GM18517 (cell line): ENCODE measurements around the gene HDAC1.
A peak's percentile ranks its signal among the peaks of the same experiment; 100 is the strongest.

Experiments
- ATAC-seq: cut with Tn5 transposase; IDR thresholded peaks from one replicate; pipeline ENCODE4 v1.9.1; 2021; ENCODE audit warnings: mild to moderate bottlenecking, moderate library complexity; ENCODE audit not compliant: unreplicated experiment

Gene HDAC1

DNA sequence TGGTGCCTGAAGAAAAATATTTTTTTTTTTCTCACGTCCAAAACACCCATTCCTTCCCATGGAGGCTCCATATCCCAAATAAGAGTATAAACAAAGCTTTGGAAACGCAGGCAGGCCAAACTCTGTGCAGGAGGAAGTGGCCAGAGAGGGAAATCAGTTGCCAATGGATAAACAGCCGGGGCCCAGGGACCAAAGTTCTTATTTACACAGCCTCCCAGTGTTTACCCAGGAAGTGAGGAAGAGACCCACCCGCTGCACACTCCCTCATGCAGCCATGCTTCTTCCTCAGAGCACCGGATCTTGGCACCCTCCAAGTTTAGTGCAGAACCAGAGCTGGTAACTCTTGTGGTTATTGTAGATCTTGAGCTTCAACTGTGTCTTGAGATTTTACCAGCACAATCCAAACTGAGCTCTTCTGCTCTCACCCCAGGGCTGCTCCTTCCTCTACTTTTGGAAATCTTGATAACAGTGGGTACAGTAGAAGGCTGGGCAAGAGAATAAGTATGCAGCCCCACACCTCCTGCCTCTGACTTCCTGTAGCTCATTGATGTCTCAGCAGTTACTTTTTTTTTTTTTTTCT lies 29.9 kb downstream of the HDAC1 start:
- no peak for ATAC-seq

- no peak for ATAC-seq
Observed at GRCh38 chr1:32327204-32327603, 35.3 kb downstream of the HDAC1 start.

DNA sequence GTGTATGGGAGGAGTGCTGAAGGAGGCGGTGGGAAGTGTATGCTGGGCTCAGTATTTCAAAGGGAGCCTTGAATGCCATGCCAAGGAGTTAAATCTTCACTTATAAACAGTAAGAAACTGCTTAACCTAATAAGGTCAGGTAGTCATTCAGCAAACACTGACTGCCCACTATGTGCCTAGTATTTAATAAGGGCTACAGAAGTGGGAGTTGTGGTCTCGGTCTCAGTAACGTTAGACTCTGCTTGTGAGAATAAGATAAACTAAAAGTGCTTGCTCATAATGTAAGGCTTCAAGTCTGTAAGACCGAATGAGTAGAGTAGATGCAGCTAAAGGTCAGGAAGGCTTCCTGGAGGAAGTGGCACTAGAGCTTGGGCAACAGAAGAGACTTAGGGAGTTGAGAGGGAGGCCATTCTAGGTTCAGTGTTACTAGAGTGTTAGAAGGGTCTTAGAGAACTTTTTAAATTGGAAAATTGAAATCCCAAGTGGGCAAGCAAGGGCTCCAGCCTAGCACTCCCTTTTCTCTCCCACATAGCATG lies 38.1 kb downstream of the HDAC1 start:
- no peak for ATAC-seq

DNA sequence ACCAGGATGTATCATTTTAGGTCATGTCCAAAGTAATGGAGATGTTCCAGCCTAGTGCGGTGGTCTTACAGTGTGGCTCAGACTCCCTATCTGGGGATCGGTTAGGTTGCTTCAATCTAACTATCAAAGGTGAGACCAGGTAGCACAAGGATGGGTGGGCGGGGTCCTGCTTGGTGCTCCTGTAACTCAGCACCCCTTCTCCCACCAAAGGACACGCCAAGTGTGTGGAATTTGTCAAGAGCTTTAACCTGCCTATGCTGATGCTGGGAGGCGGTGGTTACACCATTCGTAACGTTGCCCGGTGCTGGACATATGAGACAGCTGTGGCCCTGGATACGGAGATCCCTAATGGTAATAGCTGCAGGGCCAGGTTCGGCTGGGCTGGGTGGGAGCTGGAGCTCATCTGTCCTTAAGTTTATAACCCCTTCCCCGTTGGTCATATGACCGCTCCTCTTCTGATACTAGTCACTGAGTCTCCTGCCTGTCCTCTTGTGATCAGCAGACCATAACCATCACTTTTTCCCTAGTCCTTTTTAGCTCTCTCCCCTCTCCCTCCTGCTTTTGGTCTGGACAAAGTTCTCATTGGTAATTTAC lies 38.8 kb downstream of the HDAC1 start:
- ATAC-seq = no peak

DNA sequence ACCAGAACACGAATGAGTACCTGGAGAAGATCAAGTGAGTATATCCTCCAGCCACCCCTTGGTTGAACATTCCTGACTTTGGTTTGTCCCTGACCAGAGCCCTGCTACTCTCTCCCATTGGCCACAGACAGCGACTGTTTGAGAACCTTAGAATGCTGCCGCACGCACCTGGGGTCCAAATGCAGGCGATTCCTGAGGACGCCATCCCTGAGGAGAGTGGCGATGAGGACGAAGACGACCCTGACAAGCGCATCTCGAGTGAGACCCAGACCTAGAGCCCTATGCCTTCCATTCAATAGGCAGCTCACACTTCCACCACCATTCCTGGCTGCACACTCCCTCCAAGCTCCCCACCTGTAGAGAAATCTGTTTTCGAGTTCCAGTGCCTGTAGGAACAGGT lies 39.7 kb downstream of the HDAC1 start:
- ATAC-seq = no peak

DNA sequence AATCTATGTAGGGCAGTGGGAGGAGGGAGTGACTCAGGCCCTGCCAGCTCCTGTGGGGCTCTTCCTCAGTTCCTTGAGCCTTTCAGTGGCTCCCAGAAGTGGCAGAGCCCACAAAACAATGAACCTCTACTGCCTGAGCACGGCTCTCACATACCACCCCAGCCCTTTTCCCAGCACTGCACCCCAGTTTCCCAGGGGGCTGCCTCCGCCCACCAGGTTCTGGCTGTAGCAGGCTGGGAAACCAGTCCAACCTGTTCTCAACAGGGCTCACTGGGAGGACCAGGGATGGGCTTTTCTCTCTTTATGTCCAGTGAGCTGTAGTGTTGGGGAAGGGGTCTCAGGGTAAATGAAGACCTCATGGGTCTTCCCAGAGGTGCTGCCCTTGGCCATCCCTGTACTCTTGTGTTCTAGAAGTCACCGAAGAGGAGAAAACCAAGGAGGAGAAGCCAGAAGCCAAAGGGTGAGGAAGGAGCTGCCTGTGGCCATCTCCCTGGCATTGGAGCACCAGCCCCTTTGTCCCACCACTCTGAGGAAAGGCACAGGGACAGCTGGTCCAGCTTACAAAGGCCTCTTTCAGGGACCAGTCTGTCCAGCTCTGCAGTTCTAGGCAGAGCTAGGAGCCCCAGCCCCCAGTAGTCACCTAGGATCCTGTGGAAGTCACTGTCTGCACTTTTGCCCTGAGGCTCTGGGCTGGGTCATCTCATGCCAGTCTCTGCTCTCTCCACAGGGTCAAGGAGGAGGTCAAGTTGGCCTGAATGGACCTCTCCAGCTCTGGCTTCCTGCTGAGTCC lies 40.6 kb downstream of the HDAC1 start:
- ATAC-seq = no peak

DNA sequence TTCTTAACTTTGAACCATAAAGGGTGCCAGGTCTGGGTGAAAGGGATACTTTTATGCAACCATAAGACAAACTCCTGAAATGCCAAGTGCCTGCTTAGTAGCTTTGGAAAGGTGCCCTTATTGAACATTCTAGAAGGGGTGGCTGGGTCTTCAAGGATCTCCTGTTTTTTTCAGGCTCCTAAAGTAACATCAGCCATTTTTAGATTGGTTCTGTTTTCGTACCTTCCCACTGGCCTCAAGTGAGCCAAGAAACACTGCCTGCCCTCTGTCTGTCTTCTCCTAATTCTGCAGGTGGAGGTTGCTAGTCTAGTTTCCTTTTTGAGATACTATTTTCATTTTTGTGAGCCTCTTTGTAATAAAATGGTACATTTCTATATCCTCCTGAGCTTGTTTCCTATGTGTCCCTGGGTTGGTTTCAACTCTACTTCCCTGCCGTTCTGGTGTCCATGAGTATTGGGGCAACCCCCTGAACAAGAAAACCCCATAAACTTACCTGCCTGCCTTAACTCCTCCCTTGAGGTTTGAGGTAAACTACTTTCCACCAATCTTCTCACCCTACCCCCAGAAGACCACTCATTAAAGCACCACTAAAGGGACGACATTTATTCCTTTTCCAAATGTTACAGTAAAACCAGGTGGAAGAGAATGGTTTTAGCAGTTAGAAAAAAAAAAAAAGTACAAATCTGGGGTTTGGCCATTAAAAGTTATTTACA lies 41.5 kb downstream of the HDAC1 start:
- ATAC-seq = no peak

- no peak for ATAC-seq
Observed at GRCh38 chr1:32334274-32334861, 42.5 kb downstream of the HDAC1 start.

- ATAC-seq = no peak
Observed at GRCh38 chr1:32334864-32335534, 43.1 kb downstream of the HDAC1 start.

DNA sequence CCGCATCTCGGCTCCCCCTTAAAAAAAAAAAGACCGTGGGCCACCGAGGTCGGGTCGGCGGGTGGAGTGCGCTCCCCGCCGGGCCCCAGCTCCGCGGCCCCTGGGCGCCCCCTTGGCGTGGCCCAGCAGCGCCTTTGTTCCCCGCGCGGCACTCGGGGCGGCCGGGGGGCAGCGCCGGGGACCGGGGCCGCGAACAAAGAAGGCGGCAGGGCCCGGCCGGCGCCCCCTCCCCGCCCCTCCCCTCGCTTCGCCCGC lies 43.6 kb downstream of the HDAC1 start:
- ATAC-seq = no peak

- ATAC-seq = peak; percentile 38
Observed at GRCh38 chr1:32335790-32336590, 44.1 kb downstream of the HDAC1 start, which contains the start of gene MARCKSL1. TSS of gene MARCKSL1 (minus strand) at chr1:32336233. CDS start at chr1:32336033, 200 bp downstream.

DNA sequence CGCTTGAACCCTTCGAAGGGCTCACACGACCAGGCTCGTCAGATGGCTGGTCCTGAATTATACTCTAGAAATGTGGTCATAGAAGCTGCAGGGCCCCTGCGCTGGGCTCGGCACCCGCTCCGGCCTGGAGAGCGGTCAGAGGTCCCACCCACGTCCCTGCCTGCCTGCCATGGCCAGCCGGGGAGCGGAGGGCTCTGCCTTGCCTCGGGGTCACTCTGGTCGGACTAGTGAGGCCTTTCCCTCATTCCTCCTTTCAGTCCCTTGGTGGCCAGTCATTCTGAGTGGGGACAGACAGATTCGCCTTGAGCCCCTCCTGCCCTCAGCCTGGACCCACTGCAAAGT lies 44.7 kb downstream of the HDAC1 start:
- no peak for ATAC-seq

- no peak for ATAC-seq
Observed at GRCh38 chr1:32336963-32337675, 45.2 kb downstream of the HDAC1 start.

DNA sequence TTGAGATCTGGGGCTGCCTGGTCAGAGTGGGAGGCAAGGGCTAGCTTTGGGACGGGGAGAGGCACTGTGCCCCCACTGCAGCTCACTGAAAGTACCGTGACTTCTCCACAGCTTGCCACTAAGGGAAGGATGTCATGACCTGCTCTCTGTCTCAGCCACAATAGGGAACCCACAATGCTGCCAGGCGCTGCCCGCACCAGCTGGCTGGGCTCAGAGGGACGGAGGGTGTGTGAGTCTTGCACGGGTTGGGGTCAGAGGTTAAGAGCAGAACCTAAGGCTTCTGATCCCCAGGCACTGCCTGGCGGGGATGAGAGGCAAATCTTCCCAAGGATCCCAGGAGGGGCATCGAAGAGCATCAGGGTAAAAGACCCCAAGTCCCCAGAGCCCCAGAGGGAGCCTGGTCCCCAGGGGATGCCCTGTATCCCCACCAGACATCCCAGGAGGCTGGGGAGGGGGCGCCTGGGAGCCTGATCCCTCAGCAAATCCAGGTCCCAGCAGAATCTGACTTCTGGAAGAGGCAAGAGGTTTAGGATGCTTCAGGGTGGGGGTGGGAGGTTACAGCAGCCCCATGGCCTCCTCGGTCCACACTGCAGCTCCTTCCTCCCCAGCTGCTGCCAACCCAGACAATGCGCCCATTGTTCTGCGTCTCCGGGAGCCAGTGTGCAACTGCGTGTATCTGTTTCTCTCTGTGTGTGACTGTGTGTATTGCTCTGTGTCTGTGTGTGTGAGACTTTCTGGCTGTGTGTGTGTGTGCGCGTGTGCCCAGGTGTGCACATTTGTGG lies 46.2 kb downstream of the HDAC1 start:
- no peak for ATAC-seq

DNA sequence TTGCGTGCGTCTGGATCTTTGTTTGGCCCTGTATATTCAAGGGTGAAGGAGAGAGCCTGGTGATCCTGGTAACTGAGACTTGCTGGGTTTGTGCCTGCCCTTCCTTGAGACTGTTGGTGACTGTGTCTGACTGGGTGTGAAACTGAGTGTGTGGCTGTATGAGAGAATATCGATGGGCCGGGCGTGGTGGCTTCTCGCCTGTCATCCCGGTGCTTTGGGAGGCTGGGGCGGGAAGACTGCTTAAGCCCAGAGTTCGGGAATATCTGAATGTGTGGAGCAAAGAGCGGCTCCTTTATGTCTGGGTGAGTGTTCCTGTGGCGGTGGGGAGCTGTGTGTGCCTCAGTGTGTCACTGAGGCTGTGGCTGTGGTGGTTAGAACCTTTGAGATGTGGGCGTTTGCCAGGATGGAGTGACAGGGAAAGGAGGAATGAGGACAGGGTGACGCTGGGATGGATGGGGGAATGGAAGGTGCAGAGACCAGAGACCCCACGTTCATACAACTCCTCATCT lies 46.8 kb downstream of the HDAC1 start:
- ATAC-seq = no peak

DNA sequence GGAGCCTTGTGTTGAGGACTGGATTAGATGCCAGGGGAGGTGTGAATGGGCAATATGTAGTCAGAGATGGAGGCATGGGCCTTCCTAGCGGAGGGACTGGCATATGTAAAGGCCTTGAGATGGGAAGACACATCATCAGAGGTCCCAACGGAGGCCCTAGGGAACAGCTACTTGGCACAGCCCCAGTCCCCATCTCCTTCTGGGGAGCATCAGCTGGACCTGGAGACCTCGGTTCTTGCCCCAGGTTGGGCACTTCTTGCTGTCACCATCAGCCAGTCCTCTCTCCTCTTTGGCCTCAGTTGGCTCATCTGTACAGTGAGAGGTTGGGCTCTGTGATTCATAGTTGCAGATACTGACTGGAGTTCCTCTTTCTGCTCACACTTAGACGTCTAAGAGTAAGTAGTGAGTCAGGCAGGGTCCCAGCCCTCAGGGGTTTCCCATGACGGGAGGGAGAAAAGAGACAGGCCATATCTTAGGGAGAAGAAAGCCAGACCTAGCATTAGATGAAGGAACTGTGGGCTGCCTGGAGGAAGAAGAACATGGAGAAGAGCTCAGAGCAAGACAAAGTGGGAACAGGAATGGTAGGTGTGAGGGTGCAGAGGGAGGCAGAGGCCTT lies 47.6 kb downstream of the HDAC1 start:
- ATAC-seq = no peak

DNA sequence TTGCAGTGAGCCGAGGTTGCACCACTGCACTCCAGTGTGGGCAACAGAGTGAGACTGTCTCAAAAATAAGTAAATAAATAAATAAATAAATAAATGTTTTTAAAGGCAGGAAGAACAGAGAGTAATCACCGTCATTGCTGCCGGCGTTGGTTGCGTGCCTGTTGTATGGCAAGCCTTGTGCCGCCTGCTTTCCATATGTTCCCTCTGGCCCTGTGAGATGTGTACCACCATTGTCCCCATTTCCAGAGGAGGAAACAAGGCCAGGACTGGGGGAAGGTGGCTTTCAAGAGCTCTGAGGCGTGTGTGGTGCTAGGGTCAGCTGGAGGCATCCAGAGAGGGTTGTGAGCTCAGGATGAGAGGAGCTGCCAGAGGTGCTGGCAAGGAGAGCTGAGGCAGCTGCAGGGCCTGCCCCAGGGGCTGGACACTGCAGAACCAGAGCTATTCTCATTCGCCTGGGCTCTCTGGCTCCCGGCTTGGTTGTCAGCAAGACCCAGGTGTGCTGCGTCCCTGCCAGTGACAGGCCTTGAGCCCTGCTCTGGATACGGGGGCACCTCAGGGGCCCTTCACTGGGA lies 49.4 kb downstream of the HDAC1 start:
- no peak for ATAC-seq

GRCh38 chr1:32341971-32342370 lies 50.1 kb downstream of the HDAC1 start:
- no peak for ATAC-seq
